ENCODE results near the gene PRSS38.

DNA sequence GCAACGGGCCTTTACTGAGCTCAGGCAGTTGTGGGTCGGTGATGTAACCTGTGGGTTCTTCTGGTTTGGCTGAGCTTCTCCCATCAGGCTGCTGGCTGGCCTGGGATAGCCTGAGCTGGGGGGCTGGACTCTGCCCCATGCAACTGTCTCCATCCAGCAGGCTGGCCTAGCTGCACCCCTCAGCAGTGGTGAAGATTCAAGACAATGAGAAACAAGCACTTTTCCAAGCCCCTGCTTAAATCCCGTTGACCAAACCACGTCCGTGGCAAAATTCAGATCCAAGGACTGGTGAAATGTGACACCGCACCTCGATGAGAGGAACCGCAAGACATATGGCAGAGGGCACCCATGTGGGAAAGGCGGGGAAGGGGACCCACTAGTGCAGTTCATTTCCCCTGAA is 25.6 kb downstream of the PRSS38 start:
- no peak for TF ChIP-seq ZNF121 (tag by site-specific recombination; IDR thresholded peaks at IDR 0.05)
- no peak for TF ChIP-seq ZBTB7A (tag by site-specific recombination; IDR thresholded peaks at IDR 0.05; ENCODE audit: low read depth)
- no peak for TF ChIP-seq KLF9 (tag by site-specific recombination; IDR thresholded peaks at IDR 0.05; ENCODE audit: low read depth)
- TF ChIP-seq, protein P1, sequence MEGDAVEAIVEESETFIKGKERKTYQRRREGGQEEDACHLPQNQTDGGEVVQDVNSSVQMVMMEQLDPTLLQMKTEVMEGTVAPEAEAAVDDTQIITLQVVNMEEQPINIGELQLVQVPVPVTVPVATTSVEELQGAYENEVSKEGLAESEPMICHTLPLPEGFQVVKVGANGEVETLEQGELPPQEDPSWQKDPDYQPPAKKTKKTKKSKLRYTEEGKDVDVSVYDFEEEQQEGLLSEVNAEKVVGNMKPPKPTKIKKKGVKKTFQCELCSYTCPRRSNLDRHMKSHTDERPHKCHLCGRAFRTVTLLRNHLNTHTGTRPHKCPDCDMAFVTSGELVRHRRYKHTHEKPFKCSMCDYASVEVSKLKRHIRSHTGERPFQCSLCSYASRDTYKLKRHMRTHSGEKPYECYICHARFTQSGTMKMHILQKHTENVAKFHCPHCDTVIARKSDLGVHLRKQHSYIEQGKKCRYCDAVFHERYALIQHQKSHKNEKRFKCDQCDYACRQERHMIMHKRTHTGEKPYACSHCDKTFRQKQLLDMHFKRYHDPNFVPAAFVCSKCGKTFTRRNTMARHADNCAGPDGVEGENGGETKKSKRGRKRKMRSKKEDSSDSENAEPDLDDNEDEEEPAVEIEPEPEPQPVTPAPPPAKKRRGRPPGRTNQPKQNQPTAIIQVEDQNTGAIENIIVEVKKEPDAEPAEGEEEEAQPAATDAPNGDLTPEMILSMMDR (tag by site-specific recombination; IDR thresholded peaks at IDR 0.05), result no peak
- no peak for TF ChIP-seq TRIM28 (IDR thresholded peaks at IDR 0.05; ENCODE audit: borderline replicate concordance, low read length)
- TF ChIP-seq, protein P2, sequence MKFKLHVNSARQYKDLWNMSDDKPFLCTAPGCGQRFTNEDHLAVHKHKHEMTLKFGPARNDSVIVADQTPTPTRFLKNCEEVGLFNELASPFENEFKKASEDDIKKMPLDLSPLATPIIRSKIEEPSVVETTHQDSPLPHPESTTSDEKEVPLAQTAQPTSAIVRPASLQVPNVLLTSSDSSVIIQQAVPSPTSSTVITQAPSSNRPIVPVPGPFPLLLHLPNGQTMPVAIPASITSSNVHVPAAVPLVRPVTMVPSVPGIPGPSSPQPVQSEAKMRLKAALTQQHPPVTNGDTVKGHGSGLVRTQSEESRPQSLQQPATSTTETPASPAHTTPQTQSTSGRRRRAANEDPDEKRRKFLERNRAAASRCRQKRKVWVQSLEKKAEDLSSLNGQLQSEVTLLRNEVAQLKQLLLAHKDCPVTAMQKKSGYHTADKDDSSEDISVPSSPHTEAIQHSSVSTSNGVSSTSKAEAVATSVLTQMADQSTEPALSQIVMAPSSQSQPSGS (tag by site-specific recombination; IDR thresholded peaks at IDR 0.05; ENCODE audit: low read depth), result no peak
- TF ChIP-seq ZNF155 (tag by site-specific recombination; IDR thresholded peaks at IDR 0.05), result no peak
